Measurements from ENCODE around the gene IGF2R.
"Not testable (repeated sequence)": the region's sequence is repeated elsewhere in the genome, so short reads cannot be mapped to it uniquely, and the experiment has no call there.

Gene IGF2R

GRCh38 chr6:160078883-160079685, 110.2 kb downstream of the IGF2R start:
- no peak for DNase-seq (ENCODE audit: low spot score)

- no peak for DNase-seq (ENCODE audit: low spot score)
These were observed 110.8 kb downstream of the IGF2R start for GRCh38 chr6:160079686-160080043.

- no peak for DNase-seq (ENCODE audit: low spot score)
These were observed 111.2 kb downstream of the IGF2R start for GRCh38 chr6:160080097-160080496.

GRCh38 chr6:160081398-160081797, 112.5 kb downstream of the IGF2R start:
- no peak for DNase-seq (ENCODE audit: low spot score)

- no peak for DNase-seq (ENCODE audit: low spot score)
These were observed 113.7 kb downstream of the IGF2R start for GRCh38 chr6:160082627-160083026.

- no peak for DNase-seq (ENCODE audit: low spot score)
These were observed 115.4 kb downstream of the IGF2R start for GRCh38 chr6:160084198-160084776.

- DNase-seq (ENCODE audit: low spot score): no peak
These were observed 116.3 kb downstream of the IGF2R start for GRCh38 chr6:160085226-160085625.

- no peak for DNase-seq (ENCODE audit: low spot score)
These were observed 117.0 kb downstream of the IGF2R start for GRCh38 chr6:160085713-160086505.

- no peak for DNase-seq (ENCODE audit: low spot score)
These were observed 117.9 kb downstream of the IGF2R start for GRCh38 chr6:160086754-160087153.

- DNase-seq (ENCODE audit: low spot score): peak; percentile 47
These were observed 119.3 kb downstream of the IGF2R start for GRCh38 chr6:160088069-160088783.

- DNase-seq (ENCODE audit: low spot score): no peak
These were observed 120.1 kb downstream of the IGF2R start for GRCh38 chr6:160088784-160089533.

GRCh38 chr6:160089534-160089897, 120.6 kb downstream of the IGF2R start:
- DNase-seq (ENCODE audit: low spot score): no peak

- DNase-seq (ENCODE audit: low spot score): not testable (repeated sequence)
These were observed 121.8 kb downstream of the IGF2R start for GRCh38 chr6:160090442-160091239.

- DNase-seq (ENCODE audit: low spot score): not testable (repeated sequence)
These were observed 123.3 kb downstream of the IGF2R start for GRCh38 chr6:160092176-160092575.

GRCh38 chr6:160092602-160093001, 123.7 kb downstream of the IGF2R start:
- DNase-seq (ENCODE audit: low spot score): no peak

- DNase-seq (ENCODE audit: low spot score): no peak
These were observed 124.2 kb downstream of the IGF2R start for GRCh38 chr6:160093061-160093460.

GRCh38 chr6:160093946-160094345, 125.1 kb downstream of the IGF2R start:
- no peak for DNase-seq (ENCODE audit: low spot score)

GRCh38 chr6:160095146-160095845, 126.4 kb downstream of the IGF2R start:
- no peak for DNase-seq (ENCODE audit: low spot score)

GRCh38 chr6:160101277-160102205, 132.7 kb downstream of the IGF2R start:
- no peak for DNase-seq (ENCODE audit: low spot score)

Measured in cerebellar cortex (tissue), 1 donor.